HUES6 (cell line): ENCODE measurements around the gene DENND1A.

Experiments
- H3K27ac ChIP-seq: 2 replicates; pipeline ENCODE4 v1.7.0; 2013; ENCODE audit warnings: low read depth, mild to moderate bottlenecking, low read length, inconsistent platforms
- H3K27me3 ChIP-seq: 2 replicates; pipeline ENCODE4 v1.6.1; 2013; ENCODE audit warnings: low read length; ENCODE audit not compliant: control insufficient read depth, insufficient read depth
- H3K36me3 ChIP-seq: 2 replicates; pipeline ENCODE4 v1.6.1; 2013; ENCODE audit warnings: low read length; ENCODE audit not compliant: control insufficient read depth, insufficient read depth
- H3K4me1 ChIP-seq: 2 replicates; pipeline ENCODE4 v1.6.1; 2013; ENCODE audit warnings: low read length; ENCODE audit not compliant: control insufficient read depth, insufficient read depth
- H3K4me3 ChIP-seq: 2 replicates; pipeline ENCODE4 v1.5.1; 2013; ENCODE audit warnings: low read depth, low read length
- H3K9ac ChIP-seq: one replicate; pipeline ENCODE4 v1.6.1; 2013; ENCODE audit warnings: mild to moderate bottlenecking, low read length
- H3K9me3 ChIP-seq: 2 replicates; pipeline ENCODE4 v1.6.1; 2013; ENCODE audit warnings: low read depth, low read length; ENCODE audit not compliant: control insufficient read depth, insufficient read depth

DENND1A gene

DNA sequence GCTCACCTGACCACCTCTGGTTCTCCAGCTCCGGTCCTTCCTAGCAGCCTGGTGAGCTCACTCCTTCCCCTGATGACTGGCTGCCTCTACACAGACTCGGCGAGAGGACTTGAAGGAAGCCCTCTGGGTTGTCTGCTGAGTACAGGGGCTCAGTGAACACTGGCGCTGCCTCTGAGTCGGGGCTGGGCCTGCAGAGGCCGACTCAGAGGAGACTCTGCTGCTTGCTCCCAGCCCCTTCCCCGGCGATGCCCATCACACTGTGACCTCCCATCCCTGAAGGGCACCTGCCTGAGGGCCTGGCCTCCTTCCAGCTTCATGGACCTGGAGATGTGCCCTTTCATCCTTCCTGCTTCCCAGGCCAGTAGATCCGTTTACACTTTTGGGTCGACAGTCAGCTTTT lies 551.9 kb downstream of the DENND1A start:
- H3K4me3 ChIP-seq: no peak overlapping the region
- H3K36me3 ChIP-seq: no peaks in the 10 kb centered on the region
- H3K4me1 ChIP-seq: peaks cover 36% of the 10 kb centered on the region; the same call in 1 of the 2 replicates
- peak overlapping the region; percentile 45 for H3K9ac ChIP-seq
- H3K27ac ChIP-seq: no peak overlapping the region
- no peaks in the 10 kb centered on the region for H3K9me3 ChIP-seq
- H3K27me3 ChIP-seq: peaks cover 16% of the 10 kb centered on the region

DNA sequence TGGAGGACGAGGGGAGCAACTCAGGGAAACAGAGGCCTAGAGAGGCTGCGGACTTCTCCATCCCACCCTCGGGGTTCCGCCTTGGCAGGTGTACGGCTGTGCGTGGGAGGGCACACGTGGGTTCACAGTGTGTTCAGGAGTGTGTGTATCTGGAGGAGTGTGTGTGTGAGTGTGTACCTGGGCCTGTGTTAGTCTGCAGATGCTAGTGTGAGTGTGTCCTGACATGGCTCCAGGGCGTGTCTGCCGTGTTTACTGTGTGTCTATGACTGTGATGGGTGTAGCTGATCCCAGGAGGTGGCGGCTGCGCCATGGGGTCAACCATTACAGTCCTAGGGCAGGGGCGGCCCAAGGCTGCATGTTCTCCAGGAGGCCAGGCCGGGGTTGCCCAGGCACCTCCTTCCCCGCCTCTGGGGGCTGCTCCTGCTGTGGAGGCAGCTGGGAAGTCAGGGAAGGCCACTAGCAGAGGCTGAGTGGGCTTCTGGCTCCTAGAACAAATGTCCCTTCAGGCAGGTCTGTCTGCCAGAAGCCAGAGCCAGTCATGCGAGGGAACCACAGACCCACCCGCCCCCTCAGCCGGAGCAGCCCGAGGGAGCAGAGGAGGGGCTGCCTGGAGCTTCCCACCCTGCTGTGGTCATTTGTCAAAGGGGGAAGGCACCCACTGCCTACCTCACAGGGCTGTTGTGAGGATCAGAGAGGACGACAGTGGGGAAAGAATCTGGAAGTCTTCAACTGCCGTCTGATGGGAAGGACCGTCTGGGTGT lies 552.5 kb downstream of the DENND1A start:
- Histone ChIP-seq H3K4me1 (peaks cover 36% of the 10 kb centered on the region; the same call in 1 of the 2 replicates), H3K4me3 (no peak overlapping the region), H3K36me3 (no peaks in the 10 kb centered on the region), H3K27me3 (peaks cover 22% of the 10 kb centered on the region), H3K27ac (no peak overlapping the region), H3K9me3 (no peaks in the 10 kb centered on the region), H3K9ac (peak overlapping the region; percentile 45)

DNA sequence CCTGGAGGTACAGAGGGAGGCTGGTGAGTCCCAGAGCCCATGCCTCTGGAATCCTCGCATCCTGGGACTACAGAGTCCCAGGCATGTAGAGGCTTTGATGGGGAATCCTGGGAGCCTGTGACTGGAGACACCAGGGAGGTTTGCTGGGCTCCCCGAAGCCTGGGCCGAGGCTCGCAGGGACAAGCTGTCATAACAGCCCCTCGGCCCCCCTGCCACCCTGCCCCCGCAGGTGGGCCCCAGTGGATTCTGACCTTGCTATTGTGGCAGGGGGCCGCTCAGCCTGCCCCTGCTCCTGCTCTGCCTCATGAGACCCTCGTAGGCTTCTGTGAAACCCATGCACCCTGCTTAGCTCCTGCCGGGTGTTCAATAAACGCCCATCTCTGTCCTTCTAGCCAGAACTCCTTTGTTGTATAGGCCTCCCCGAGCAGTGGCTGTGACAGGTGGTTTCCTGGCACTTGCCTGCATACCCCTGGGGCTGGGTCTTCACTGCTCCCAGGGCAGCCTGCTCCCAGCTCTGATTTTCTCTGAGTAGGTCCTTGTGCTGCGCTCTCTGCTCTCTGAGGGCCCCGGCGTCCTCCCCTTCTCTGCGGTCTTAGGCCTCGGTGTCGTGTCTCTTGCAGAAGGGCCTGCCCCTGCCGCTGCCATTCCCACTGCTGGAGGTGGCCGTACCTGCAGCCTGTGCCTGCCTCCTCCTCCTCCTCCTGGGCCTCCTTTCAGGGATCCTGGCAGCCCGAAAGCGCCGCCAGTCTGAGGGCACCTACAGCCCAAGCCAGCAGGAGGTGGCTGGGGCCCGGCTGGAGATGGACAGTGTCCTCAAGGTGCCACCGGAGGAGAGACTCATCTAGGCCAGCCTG lies 553.5 kb downstream of the DENND1A start:
- H3K9me3 ChIP-seq: no peaks in the 10 kb centered on the region
- peak overlapping the region; percentile 62 for H3K9ac ChIP-seq
- H3K4me3 ChIP-seq: no peak overlapping the region
- H3K36me3 ChIP-seq: no peaks in the 10 kb centered on the region
- peak overlapping the region; percentile 57; the same call in 1 of the 2 replicates for H3K27ac ChIP-seq
- peaks cover 36% of the 10 kb centered on the region; the same call in 1 of the 2 replicates for H3K4me1 ChIP-seq
- peaks cover 31% of the 10 kb centered on the region for H3K27me3 ChIP-seq

DNA sequence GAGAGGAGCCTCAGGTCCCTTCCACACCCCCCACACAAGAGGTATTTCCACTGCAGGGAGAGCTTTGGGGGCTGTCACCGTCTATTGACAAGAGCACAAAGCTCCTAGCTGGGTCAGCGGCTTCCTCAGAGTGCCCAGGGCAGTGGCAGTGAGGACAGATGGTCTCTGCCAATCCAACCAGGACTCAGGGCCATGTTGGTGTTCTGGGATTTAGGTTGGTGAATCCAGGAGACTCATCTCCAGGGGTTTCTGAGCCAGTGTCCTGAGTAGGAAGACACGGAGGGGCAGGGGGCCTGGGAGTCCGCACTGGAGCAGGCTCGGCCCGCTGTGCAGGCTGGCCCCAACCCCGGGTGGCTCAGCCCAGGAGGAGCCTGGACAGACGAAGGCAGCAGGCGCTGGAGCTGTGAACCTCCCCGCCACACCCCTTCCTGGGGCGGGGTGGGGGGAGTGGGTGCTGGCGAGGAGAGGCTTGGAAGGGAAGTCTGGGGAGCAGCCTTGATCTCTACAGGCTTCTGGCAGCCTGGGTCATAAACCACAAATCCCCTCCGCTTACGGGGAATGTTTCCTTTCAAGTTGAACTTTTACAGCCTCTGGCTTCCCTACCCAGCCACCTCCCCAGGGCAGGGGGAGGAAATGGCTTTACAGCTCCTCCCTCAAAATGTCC lies 554.3 kb downstream of the DENND1A start:
- no peaks in the 10 kb centered on the region for H3K9me3 ChIP-seq
- H3K27me3 ChIP-seq: peaks cover 34% of the 10 kb centered on the region
- peak overlapping the region; percentile 62 for H3K9ac ChIP-seq
- peaks cover under 1% of the 10 kb centered on the region; the same call in 1 of the 2 replicates for H3K36me3 ChIP-seq
- H3K4me1 ChIP-seq: peaks cover 36% of the 10 kb centered on the region; the same call in 1 of the 2 replicates
- H3K27ac ChIP-seq: peak overlapping the region; percentile 57; the same call in 1 of the 2 replicates
- no peak overlapping the region for H3K4me3 ChIP-seq

DNA sequence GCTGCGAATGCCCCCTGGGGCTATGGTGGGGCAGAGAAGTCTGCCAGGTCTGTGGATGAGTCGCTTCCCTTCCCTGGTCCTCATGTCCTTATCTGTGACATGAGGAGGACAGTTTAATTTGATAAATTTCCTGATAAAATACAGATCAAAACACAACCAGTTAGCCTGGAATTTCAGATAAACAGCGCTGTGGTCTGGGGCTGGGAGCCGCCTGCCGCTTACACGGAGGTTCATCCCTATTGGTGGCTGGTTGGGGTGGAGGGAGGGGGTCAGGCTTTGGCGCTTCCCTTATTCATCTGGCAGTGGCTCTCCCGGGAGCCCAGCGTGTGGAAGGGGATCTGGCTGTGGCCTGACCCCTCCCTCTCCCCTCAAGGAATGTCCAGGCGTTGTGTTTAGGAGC lies 556.0 kb downstream of the DENND1A start:
- Histone ChIP-seq H3K9ac (no peak overlapping the region), H3K36me3 (peaks cover 3% of the 10 kb centered on the region; the same call in 1 of the 2 replicates), H3K9me3 (no peaks in the 10 kb centered on the region), H3K27me3 (peaks cover 34% of the 10 kb centered on the region), H3K27ac (no peak overlapping the region), H3K4me3 (no peak overlapping the region), H3K4me1 (peaks cover 36% of the 10 kb centered on the region; the same call in 1 of the 2 replicates)

DNA sequence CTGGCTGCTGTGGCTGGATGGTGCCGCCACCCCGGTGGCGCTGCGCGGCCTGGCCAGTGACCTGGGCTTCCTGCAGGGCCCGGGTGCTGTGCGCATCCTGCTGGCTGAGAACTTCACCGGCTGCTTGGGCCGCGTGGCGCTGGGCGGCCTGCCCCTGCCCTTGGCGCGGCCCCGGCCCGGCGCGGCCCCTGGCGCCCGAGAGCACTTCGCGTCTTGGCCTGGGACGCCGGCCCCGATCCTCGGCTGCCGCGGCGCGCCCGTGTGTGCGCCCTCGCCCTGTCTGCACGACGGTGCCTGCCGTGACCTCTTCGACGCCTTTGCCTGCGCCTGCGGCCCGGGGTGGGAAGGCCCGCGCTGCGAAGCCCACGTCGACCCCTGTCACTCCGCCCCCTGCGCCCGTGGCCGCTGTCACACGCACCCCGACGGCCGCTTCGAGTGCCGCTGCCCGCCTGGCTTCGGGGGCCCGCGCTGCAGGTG lies 556.4 kb downstream of the DENND1A start:
- Histone ChIP-seq H3K36me3 (peaks cover 3% of the 10 kb centered on the region; the same call in 1 of the 2 replicates), H3K4me1 (peaks cover 37% of the 10 kb centered on the region; the same call in 1 of the 2 replicates), H3K9ac (no peak overlapping the region), H3K27me3 (peaks cover 34% of the 10 kb centered on the region), H3K27ac (no peak overlapping the region), H3K9me3 (no peaks in the 10 kb centered on the region), H3K4me3 (no peak overlapping the region)

DNA sequence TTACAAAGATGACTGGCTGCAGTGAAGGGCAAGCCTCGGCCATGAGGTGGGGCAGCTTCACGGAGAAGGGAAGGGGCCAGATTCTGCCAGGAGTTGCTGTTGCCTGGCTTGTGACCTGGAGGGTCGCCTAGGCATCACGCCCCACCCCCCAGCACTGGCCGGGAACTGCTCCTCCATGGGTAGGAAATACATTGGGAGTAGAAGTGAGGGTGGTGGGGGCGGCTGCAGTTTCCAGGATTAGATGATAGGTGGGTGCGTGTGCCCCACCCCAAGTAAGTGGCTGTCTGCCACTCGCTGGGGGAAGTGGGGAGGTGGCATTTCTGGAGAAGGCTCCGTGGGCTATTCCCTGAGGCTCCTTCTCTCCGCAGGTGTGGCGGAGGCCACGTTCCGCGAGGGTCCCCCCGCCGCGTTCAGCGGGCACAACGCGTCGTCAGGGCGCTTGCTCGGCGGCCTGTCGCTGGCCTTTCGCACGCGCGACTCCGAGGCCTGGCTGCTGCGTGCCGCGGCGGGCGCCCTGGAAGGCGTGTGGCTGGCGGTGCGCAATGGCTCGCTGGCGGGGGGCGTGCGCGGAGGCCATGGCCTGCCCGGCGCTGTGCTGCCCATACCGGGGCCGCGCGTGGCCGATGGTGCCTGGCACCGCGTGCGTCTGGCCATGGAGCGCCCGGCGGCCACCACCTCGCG lies 557.0 kb downstream of the DENND1A start:
- H3K9me3 ChIP-seq: no peaks in the 10 kb centered on the region
- H3K4me1 ChIP-seq: peaks cover 43% of the 10 kb centered on the region; the same call in 1 of the 2 replicates
- no peak overlapping the region for H3K27ac ChIP-seq
- no peak overlapping the region for H3K9ac ChIP-seq
- peaks cover 34% of the 10 kb centered on the region for H3K27me3 ChIP-seq
- H3K36me3 ChIP-seq: peaks cover 3% of the 10 kb centered on the region; the same call in 1 of the 2 replicates
- H3K4me3 ChIP-seq: no peak overlapping the region

DNA sequence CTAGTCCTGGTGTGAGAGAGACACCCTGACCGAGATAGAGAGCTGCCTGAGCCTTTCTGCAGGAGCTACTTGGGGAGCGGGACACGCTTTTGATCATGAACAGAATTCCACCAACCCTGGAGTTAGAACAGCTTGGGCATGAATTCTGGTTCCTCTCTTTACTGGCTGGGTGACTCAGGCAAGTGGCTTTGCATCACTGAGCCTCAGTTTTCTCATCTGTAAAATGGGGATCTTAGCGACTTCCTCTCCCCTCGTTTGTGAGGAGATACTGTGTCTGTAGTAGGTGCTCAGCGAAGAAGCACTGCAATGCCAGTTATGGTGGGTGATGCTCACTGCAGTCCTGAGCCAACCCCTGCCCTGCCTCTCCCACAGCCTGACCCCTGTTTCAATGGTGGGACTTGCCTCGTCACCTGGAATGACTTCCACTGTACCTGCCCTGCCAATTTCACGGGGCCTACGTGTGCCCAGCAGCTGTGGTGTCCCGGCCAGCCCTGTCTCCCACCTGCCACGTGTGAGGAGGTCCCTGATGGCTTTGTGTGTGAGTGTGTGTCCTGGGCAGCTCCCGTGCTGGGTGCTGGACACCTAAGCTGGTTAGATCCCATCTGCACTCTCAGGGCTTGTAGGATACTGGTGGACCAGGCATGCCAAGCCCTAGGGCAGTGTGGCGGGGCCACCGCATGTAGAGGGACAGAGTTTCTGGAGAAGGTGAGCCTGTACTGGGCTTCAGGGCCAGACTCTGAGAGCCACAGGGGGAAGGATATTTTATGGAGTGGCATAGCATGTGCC lies 557.9 kb downstream of the DENND1A start:
- H3K4me3 ChIP-seq: no peak overlapping the region
- no peak overlapping the region for H3K9ac ChIP-seq
- peaks cover 37% of the 10 kb centered on the region; the same call in 1 of the 2 replicates for H3K4me1 ChIP-seq
- no peak overlapping the region for H3K27ac ChIP-seq
- peaks cover 3% of the 10 kb centered on the region; the same call in 1 of the 2 replicates for H3K36me3 ChIP-seq
- H3K27me3 ChIP-seq: peaks cover 34% of the 10 kb centered on the region
- no peaks in the 10 kb centered on the region for H3K9me3 ChIP-seq

DNA sequence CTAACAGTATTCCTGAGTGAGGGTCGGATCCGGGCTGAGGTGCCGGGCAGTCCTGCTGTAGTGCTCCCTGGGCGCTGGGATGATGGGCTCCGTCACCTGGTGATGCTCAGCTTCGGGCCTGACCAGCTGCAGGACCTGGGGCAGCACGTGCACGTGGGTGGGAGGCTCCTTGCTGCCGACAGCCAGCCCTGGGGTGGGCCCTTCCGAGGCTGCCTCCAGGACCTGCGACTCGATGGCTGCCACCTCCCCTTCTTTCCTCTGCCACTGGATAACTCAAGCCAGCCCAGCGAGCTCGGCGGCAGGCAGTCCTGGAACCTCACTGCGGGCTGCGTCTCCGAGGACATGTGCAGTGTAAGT lies 558.7 kb downstream of the DENND1A start:
- H3K36me3 ChIP-seq: peaks cover 3% of the 10 kb centered on the region; the same call in 1 of the 2 replicates
- H3K27ac ChIP-seq: no peak overlapping the region
- H3K9me3 ChIP-seq: no peaks in the 10 kb centered on the region
- H3K4me3 ChIP-seq: no peak overlapping the region
- H3K9ac ChIP-seq: no peak overlapping the region
- peaks cover 34% of the 10 kb centered on the region for H3K27me3 ChIP-seq
- H3K4me1 ChIP-seq: peaks cover 30% of the 10 kb centered on the region; the same call in 1 of the 2 replicates
